GM19463 (cell line): ENCODE measurements around the gene GADD45GIP1.
"Not testable (repeated sequence)": the region's sequence is repeated elsewhere in the genome, so short reads cannot be mapped to it uniquely, and the experiment has no call there.

Experiments used
- ATAC-seq: cut with Tn5 transposase; IDR thresholded peaks from one replicate; pipeline ENCODE4 v1.9.1; 2021; ENCODE audit warnings: mild to moderate bottlenecking, moderate library complexity; ENCODE audit not compliant: unreplicated experiment

Gene GADD45GIP1

DNA sequence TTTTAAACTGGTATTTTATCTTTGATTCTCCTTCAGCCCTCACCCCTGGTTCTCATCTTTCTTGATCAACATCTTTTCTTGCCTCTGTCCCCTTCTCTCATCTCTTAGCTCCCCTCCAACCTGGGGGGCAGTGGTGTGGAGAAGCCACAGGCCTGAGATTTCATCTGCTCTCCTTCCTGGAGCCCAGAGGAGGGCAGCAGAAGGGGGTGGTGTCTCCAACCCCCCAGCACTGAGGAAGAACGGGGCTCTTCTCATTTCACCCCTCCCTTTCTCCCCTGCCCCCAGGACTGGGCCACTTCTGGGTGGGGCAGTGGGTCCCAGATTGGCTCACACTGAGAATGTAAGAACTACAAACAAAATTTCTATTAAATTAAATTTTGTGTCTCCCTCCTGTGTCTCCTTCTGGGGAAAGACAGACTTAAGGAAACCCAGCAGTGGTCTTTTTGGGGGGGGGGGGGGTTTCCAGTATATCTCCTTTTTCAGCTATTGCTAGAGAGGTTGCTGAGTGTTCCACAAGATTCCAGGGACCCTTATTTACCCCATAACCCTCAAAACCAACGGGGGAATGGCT lies 12.8 kb downstream of the GADD45GIP1 start:
- no peak for ATAC-seq

- ATAC-seq = no peak
Observed at GRCh38 chr19:12943437-12944044, 13.5 kb downstream of the GADD45GIP1 start.

- no peak for ATAC-seq
Observed at GRCh38 chr19:12940897-12941296, 16.1 kb downstream of the GADD45GIP1 start.

DNA sequence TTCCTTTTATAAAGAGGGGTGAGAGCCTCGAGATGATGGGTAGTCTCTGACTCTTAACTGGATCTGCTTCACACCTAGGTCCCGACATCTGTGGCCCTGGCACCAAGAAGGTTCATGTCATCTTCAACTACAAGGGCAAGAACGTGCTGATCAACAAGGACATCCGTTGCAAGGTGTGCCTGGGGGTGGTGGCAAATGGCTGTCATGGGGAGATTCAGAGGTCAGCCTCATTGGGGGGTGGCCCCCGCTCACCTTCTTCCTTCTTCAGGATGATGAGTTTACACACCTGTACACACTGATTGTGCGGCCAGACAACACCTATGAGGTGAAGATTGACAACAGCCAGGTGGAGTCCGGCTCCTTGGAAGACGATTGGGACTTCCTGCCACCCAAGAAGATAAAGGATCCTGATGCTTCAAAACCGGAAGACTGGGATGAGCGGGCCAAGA lies 17.0 kb downstream of the GADD45GIP1 start:
- no peak for ATAC-seq

DNA sequence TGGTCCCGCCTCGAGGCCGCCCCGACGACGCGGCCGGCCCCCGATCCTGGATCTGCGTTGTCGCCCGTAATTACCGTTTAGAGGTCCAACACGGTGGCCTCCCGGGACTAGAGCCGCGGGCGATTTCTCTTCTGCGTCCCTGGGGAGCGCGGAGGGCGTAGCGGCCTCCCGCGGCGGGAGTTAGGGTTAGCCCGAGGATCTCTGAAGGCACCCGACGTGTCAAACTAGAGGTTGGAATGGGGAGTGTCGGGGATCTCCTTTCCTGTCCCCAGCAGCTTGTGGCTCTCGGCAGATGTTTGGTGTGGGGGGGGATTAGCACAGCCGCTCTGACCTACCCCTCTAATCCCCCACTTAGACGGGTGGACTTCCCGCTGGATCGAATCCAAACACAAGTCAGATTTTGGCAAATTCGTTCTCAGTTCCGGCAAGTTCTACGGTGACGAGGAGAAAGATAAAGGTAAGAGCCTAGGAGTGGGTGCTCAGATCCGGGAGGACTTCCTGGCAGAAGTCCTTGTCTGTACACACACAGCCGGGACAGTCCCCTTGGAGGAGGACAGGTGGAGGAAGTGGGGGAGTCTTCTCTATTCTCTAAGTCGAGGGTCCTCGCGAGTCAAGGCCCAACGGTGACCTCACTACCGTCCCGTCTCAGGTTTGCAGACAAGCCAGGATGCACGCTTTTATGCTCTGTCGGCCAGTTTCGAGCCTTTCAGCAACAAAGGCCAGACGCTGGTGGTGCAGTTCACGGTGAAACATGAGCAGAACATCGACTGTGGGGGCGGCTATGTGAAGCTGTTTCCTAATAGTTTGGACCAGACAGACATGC lies 18.0 kb downstream of the GADD45GIP1 start:
- no peak for ATAC-seq

GRCh38 chr19:12937927-12938778 lies 18.9 kb downstream of the GADD45GIP1 start, which contains the start of gene CALR:
TSS of gene CALR (plus strand) at chr19:12938609. CDS start at chr19:12938680, 71 bp downstream.
- ATAC-seq = peak; percentile 82

DNA sequence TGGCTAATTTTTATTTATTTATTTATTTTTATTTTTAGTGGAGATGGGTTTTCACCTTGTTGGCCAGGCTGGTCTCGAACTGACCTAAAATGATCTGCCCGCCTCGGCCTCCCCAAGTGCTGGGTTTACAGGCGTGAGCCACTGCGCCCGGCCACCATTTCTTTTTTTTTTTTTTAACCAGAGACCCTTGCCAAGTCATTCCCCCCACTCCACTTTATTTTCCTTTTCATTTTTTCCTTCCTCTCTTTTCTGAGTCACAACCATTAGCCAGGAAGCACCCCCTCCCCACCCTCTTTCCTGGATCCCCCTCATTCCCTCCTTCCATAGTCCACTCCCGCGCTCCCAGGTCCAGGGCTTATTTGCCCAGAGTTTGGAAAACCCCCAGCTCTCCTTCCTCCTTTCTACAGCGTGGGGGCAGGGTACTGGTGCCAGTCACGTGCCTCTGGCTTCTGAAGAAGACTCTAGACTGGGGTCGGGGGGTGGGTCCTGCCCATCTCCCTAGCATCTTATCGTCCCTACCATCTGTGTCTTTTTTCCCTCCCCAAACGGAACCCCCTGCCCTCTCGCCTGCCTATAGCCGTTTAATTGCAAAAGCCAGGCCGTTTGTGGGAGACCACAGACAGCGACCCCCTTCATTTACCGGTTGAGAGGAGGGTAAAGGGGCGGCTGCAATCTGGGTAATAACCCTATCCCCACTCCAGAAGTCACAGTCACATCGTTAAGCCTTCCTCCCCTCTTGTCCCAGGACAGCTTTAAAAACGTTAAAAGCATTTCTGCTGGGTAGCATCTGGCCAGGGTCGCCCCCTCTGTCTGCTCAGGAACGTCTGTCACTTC lies 19.7 kb downstream of the GADD45GIP1 start:
- ATAC-seq = no peak

- ATAC-seq = no peak
Observed at GRCh38 chr19:12936582-12936981, 20.4 kb downstream of the GADD45GIP1 start.

- no peak for ATAC-seq
Observed at GRCh38 chr19:12935071-12935470, 22.0 kb downstream of the GADD45GIP1 start.

DNA sequence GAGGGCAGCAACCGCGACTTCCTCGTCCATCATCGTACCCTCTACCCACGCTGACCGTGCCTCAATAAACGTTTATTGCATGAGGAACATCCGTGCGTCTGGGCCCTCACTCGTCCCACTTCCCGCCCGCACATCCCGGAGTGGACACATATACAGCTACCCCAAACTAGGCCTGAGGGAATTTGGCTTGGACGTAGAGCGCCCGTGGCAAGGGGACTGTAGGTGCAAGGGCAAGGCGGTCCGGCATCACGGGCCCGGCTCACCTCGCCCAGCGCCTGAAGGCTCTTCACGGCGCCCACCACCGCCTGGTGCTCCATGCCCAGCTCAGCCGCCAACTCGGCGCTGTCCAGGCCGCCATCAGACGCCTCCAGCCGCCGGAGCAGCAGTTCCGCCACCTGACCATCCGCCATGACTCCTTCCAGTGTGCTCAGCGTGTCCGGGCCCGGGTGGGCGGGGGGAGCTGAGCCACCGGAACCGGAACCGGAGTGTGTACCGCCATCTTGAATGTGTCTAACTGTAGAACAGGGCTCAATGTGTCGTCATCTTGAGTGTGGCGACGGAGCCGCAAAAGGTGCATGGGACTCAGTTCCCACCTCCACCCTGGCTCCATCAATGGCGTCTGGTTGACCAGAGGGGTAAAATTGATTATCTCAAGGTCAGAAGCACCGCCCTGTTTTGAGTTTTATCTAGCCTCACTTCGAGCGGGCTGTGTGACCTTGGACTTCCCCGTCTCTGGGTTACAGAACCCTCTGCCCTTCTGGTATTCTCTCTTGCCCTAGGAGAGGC lies 23.5 kb downstream of the GADD45GIP1 start, which contains the start of gene FARSA:
FARSA (minus strand) TSS at position 425 of the 786 bp plus-strand sequence; CDS start at position 410, 15 bp downstream.
- ATAC-seq = peak; percentile 38

GRCh38 chr19:12932392-12933286 lies 24.4 kb downstream of the GADD45GIP1 start:
- no peak for ATAC-seq

DNA sequence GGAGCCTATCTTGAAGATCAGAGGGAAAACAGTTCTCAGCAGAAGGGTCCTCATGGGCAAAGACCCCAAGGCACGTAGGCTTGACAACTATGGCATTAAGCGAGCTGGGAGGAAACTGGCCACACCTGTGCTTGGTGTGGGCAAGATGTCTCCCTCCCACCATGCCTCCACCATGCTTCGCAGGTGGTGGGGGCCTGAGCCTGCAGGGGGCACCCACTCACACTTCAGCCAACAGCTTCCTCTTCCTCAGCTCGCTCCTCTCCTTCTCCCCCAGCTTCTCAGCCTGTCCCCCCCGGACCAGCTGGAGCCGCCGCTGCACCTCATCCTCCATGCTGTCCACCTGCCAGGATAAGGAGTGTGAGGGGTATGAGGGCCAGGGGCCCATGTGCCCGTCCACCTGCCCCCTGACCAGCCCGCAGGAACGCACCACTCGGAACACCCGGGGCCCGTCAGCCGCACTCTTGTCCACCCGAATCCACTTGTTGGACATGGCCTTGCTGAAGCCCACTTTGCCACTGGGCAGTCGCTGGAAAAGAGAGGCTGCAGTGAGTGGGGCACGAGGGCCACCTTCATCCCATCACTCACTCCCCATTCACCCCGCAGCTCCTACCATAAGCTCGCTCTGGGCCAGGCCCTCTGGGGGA lies 26.9 kb downstream of the GADD45GIP1 start:
- no peak for ATAC-seq

DNA sequence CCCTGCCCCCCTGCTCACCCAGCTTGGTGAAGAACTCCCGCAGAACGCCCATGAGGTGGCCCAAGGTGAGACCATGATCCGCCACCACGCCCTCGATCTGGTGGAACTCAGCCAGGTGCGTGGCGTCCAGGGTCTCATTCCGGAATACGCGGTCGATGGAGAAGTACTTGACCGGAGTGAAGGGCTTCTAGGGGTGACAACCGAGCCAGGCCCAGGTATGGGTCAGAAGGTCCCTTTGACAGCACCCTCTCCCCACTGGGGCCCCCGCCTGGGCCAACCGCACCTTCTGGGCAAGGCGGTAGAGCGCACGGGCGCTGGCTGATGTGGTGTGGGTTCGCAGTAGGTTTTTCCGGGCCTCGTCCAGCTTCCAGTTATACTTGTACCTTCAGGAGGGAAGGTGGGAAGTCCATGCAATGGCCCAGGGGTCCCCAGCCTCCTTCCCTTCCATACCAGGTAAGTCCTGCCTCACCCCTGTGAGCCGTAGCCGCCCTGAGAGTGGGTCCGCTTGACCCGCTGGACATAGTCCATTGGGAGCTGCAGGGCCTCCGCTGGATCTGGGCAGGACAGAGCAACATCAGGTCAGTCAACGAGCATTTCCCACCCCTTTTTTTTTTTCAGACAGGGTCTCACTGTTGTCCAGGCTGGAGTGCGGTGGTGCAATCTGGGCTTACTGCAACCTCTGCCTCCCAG lies 32.3 kb downstream of the GADD45GIP1 start:
- no peak for ATAC-seq

- no peak for ATAC-seq
Observed at GRCh38 chr19:12922959-12923358, 34.1 kb downstream of the GADD45GIP1 start.

DNA sequence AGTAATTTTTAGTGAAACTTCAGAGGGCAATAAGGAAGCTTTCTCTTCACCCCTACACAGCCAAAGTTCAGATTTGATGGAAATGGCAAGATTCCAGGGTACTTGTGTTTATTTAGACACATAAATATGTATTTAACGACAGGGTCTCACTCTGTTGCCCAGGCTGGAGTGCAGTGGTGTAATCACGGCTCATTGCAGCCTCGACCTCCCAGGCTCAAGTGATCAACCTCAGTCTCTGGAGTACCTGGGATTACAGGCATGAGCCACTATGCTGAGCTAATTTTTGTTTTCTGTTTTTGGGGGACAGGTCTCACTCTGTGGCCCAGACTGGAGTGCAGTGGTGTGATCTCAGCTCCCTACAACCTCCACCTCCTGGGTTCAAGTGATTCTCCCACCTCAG lies 36.0 kb downstream of the GADD45GIP1 start:
- no peak for ATAC-seq

DNA sequence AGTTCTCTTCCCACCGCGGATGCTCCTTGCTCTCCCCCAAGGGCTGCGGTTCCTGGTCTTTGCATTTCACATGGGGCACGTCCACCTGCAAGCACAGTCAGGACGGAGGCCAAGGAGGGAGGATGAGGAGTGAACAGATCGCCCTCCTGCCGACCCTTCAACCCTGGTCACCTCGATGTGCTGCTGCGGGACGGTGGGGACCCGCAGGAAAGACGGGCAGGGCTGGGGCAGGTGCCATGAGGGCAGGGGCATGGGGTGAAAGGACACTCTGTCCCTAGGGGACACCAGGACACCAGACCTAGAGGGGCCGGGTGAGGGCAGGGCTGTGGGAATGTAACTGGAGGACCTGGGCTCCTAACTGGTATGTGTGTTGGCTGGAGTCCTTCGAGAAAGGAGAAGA lies 38.8 kb downstream of the GADD45GIP1 start:
- ATAC-seq = no peak

- ATAC-seq = not testable (repeated sequence)
Observed at GRCh38 chr19:12915860-12916259, 41.2 kb downstream of the GADD45GIP1 start.
